IPS-15b (cell line): Measurements from ENCODE around the gene HMMR.

Source experiments
- H3K27me3 ChIP-seq: one replicate; pipeline ENCODE4 v1.6.1; 2013; ENCODE audit warnings: low read length; ENCODE audit not compliant: control insufficient read depth, insufficient read depth
- H3K36me3 ChIP-seq: one replicate; pipeline ENCODE4 v1.6.1; 2013; ENCODE audit warnings: low read length; ENCODE audit not compliant: control insufficient read depth, insufficient read depth
- H3K4me1 ChIP-seq: one replicate; pipeline ENCODE4 v1.6.1; 2013; ENCODE audit warnings: mild to moderate bottlenecking, low read length; ENCODE audit not compliant: control insufficient read depth, insufficient read depth
- H3K4me3 ChIP-seq: one replicate; pipeline ENCODE4 v1.5.1; 2013; ENCODE audit warnings: low read depth, low read length
- H3K9ac ChIP-seq: one replicate; pipeline ENCODE4 v1.6.1; 2013; ENCODE audit warnings: low read depth, mild to moderate bottlenecking, low read length
- H3K9me3 ChIP-seq: one replicate; pipeline ENCODE4 v1.6.1; 2013; ENCODE audit warnings: mild to moderate bottlenecking, low read length; ENCODE audit not compliant: control insufficient read depth, insufficient read depth

HMMR gene

DNA sequence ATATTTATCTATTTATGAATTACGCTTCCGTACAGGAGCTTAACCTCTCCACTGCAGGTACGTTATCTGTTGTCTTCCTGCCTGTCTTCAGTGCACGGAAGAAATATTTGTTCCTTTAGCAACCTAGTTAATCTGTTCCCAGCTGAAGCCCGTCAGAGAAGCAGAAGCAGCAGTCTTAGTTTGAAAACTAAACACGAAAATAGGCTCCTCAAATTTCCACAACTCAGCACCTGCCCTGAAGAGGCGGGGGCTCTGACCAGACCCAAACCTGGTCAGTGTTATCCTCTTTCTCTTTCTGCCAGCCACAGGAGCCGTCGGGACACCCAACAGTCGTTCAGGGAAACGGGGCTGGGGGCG is 992 bp upstream of the HMMR start:
- Histone ChIP-seq H3K27me3 (no peaks in the 10 kb centered on the region), H3K4me3 (peak overlapping the region; percentile 96), H3K9me3 (no peaks in the 10 kb centered on the region), H3K4me1 (no peaks in the 10 kb centered on the region), H3K36me3 (no peaks in the 10 kb centered on the region), H3K9ac (peak overlapping the region; percentile 95)

GRCh38 chr5:163459819-163460561 is 442 bp upstream of the HMMR start, which contains the start of gene NUDCD2:
TSS of gene NUDCD2 (minus strand) at chr5:163460102. CDS start at chr5:163460050, 52 bp downstream.
- H3K9ac ChIP-seq = peak within 1 kb of the TSS; percentile 95
- no peaks in the 10 kb centered on the region for H3K27me3 ChIP-seq
- peak within 1 kb of the TSS; percentile 99 for H3K4me3 ChIP-seq
- no peaks in the 10 kb centered on the region for H3K4me1 ChIP-seq
- no peaks in the 10 kb centered on the region for H3K9me3 ChIP-seq
- no peaks in the 10 kb centered on the region for H3K36me3 ChIP-seq

- no peak overlapping the region for H3K4me3 ChIP-seq
- no peaks in the 10 kb centered on the region for H3K9me3 ChIP-seq
- no peaks in the 10 kb centered on the region for H3K27me3 ChIP-seq
- peaks cover 5% of the 10 kb centered on the region for H3K36me3 ChIP-seq
- no peak overlapping the region for H3K9ac ChIP-seq
- no peaks in the 10 kb centered on the region for H3K4me1 ChIP-seq
These were observed 2.6 kb downstream of the HMMR start for GRCh38 chr5:163463063-163463435.

GRCh38 chr5:163467682-163468081 is 7.2 kb downstream of the HMMR start:
- Histone ChIP-seq H3K9me3 (no peaks in the 10 kb centered on the region), H3K27me3 (no peaks in the 10 kb centered on the region), H3K4me3 (no peak overlapping the region), H3K9ac (no peak overlapping the region), H3K4me1 (no peaks in the 10 kb centered on the region), H3K36me3 (peaks cover 20% of the 10 kb centered on the region)

DNA sequence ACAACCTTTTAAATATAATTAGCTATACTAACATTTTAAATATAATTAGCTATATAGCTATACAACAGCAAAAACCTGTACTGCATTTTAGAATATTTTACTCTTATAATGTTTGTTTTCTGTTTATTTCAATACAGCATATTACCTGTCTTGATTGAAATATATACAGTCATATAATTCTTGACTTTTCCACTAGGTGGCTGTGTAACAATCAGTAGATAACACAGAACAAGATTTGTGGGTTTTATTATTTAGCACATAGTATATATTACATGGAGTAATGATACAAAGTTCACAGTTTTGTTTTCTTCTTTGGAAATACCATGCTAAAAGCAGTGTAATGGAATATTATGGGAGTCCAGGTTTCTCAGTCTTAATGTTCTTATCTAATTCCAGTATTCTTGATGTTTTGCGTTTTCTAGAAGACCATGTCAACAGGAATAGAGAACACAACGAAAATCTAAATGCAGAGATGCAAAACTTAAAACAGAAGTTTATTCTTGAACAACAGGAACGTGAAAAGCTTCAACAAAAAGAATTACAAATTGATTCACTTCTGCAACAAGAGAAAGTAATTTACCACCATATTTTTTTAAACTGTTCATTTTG is 13.3 kb downstream of the HMMR start:
- Histone ChIP-seq H3K9ac (no peak overlapping the region), H3K27me3 (no peaks in the 10 kb centered on the region), H3K4me3 (no peak overlapping the region), H3K36me3 (peaks cover 16% of the 10 kb centered on the region), H3K9me3 (no peaks in the 10 kb centered on the region), H3K4me1 (no peaks in the 10 kb centered on the region)

GRCh38 chr5:163475411-163475810 is 15.0 kb downstream of the HMMR start:
- Histone ChIP-seq H3K27me3 (no peaks in the 10 kb centered on the region), H3K4me1 (no peaks in the 10 kb centered on the region), H3K9ac (no peak overlapping the region), H3K36me3 (peaks cover 16% of the 10 kb centered on the region), H3K4me3 (no peak overlapping the region), H3K9me3 (no peaks in the 10 kb centered on the region)

- Histone ChIP-seq H3K9ac (no peak overlapping the region), H3K4me3 (no peak overlapping the region), H3K9me3 (no peaks in the 10 kb centered on the region), H3K27me3 (no peaks in the 10 kb centered on the region), H3K4me1 (no peaks in the 10 kb centered on the region), H3K36me3 (peaks cover 10% of the 10 kb centered on the region)
These were observed 17.9 kb downstream of the HMMR start for GRCh38 chr5:163478126-163478981.

DNA sequence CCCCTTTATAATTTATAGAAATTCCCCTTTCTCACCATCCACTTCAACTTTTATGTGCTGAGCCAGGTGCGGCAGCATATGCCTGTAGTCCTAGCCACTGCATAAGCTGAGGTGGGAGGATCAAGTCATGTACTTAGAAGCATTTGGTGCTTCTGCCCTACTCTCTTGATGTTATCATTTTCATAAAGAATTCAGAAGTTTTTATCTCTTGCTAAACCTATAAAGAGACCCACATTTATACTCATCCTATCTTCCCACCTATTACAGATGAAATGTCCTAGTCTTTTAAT is 18.5 kb downstream of the HMMR start:
- Histone ChIP-seq H3K9me3 (no peaks in the 10 kb centered on the region), H3K36me3 (peaks cover 10% of the 10 kb centered on the region), H3K27me3 (no peaks in the 10 kb centered on the region)

DNA sequence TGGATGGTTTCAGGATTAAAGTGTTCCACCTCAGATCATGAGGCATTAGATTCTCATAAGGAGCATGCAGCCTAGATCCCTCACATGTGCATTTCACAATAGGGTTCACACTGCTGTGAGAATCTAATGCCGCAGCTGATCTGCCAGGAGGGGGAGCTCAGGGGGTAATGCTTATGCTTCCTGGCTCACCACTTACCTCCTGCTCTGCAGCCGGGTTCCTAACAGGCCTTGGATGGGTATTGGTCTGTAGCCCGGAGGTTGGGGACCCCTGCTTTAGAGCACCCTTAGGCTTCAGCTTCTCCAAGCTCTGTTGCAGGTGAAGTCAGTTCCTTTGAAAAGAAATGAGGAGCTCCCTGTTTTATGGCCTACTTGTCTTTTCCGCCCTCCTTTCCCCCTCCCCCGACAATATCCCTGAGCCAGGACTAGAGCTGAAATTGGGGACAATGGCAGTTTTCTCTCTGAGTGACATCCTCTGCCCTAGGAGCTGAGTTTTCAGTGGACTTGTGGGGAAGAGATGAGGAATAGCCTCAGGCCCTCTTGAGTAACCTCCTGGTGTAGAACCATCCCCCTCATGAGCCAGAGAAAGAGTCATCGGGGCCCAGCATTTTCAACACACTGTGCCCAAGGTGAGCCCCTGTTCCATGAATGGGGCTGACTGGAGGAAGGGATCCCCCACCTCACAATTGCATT is 28.8 kb downstream of the HMMR start:
- Histone ChIP-seq H3K9ac (no peak overlapping the region), H3K4me1 (peaks cover 2% of the 10 kb centered on the region), H3K36me3 (peaks cover 5% of the 10 kb centered on the region), H3K9me3 (peaks cover 4% of the 10 kb centered on the region), H3K4me3 (no peak overlapping the region), H3K27me3 (no peaks in the 10 kb centered on the region)

More for the DNA sequence above, 18.5 kb downstream of the HMMR start:
- Histone ChIP-seq H3K4me1 (no peaks in the 10 kb centered on the region), H3K9ac (no peak overlapping the region), H3K4me3 (no peak overlapping the region)

DNA sequence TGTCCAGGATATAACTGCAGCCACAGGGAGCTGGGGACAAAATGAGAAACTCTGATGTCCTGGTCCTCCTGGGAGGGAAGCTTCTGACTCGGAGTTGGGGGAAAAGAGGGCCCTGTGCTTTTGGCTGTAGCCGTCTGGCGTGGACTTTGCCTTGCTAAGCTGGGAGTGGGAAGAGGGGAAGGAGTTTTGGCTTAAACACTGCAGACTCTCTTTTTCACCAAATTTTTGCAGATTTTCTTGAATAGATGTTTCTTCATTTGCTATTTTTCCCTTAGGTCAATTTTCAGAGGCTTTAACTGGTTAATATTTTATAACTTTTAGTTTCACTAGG is 29.3 kb downstream of the HMMR start:
- Histone ChIP-seq H3K27me3 (no peaks in the 10 kb centered on the region), H3K36me3 (peaks cover 5% of the 10 kb centered on the region), H3K9me3 (peaks cover 4% of the 10 kb centered on the region), H3K4me1 (peaks cover 2% of the 10 kb centered on the region), H3K4me3 (no peak overlapping the region), H3K9ac (no peak overlapping the region)

DNA sequence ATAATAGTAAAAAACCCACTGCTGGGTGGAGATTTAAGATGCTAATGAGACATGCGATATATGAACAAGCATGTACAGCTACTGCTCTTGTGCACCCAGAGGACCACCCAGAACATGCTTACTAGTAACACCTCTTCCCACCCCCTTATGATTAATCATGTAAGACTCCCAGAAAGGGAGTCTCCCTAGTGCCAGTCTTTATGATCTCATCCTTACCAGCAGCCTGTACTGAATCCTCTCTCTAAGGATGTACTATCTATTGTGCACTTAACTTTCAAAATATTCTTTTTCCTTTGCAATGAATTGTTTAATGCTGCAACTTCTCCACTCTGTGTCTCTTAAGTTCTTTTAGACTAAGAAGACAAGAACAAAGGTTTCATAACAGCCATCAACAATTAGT is 35.9 kb downstream of the HMMR start:
- H3K9ac ChIP-seq = no peak overlapping the region
- H3K9me3 ChIP-seq = no peaks in the 10 kb centered on the region
- H3K4me1 ChIP-seq = no peaks in the 10 kb centered on the region
- no peak overlapping the region for H3K4me3 ChIP-seq
- peaks cover 5% of the 10 kb centered on the region for H3K36me3 ChIP-seq
- H3K27me3 ChIP-seq = no peaks in the 10 kb centered on the region
